LNCaP clone FGC (cell line): Measurements from ENCODE around the gene ATP5F1D.

Source experiments
- DNase-seq: peaks from one replicate; pipeline ENCODE4 v3.0.0-alpha.2; 2011; ENCODE audit warnings: low read depth
- H3K4me3 ChIP-seq: 2 replicates; pipeline ENCODE4 v1.5.1; 2011; ENCODE audit warnings: mild to moderate bottlenecking, low read depth, low read length, control low read depth
- TF ChIP-seq, protein P1 (sequence below): IDR thresholded peaks from 2 replicates; pipeline ENCODE4 v1.5.1; 2012; ENCODE audit warnings: mild to moderate bottlenecking; ENCODE audit not compliant: control insufficient read depth, insufficient read depth; ENCODE audit errors: extremely low read depth

ATP5F1D gene

DNA sequence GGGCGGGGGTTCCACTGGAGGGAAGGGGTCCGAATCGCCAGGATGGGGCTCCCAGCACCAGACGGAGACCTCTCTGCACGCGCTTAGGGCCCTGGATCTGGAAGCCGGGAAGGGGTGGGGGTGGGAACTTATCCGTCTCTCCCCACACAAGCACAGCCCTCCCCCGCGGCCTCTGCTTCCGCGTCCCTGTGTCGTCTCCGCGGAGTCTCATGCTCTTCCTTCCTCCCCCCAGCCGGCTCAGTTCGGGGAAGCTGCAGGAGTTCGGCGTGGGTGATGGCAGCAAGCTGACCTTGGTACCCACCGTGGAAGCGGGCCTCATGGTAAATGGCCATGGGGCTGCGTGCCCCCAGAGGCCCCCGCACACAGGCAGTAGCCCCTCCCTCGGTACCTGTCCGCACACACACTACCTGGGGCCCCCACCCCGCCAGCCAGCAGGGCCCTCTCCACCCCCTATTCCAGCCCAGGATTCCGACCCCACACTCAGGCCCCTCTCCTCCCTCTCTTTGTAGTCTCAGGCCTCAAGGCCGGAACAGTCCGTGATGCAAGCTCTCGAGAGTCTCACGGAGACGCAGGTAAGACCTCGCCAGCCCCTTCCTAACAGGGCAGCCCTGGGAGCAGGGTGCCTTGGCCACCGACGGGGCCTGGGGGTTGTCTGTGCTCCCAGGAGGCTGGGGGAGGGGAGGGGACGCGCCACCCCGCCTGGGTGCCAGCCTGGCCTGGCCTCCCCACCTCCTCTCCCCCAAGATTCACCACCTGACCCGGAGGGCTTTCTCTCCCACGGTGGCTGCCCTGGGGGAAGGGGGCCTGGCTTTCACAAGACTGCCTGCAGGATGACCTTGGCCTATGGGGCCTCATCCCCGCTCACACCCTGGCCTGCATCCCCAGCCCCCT is 10.0 kb downstream of the ATP5F1D start:
- H3K4me3 ChIP-seq = peak overlapping the region; percentile 80
- no peak for DNase-seq
- TF ChIP-seq, protein P1, sequence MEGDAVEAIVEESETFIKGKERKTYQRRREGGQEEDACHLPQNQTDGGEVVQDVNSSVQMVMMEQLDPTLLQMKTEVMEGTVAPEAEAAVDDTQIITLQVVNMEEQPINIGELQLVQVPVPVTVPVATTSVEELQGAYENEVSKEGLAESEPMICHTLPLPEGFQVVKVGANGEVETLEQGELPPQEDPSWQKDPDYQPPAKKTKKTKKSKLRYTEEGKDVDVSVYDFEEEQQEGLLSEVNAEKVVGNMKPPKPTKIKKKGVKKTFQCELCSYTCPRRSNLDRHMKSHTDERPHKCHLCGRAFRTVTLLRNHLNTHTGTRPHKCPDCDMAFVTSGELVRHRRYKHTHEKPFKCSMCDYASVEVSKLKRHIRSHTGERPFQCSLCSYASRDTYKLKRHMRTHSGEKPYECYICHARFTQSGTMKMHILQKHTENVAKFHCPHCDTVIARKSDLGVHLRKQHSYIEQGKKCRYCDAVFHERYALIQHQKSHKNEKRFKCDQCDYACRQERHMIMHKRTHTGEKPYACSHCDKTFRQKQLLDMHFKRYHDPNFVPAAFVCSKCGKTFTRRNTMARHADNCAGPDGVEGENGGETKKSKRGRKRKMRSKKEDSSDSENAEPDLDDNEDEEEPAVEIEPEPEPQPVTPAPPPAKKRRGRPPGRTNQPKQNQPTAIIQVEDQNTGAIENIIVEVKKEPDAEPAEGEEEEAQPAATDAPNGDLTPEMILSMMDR = no peak

- TF ChIP-seq, protein P1 = no peak
- H3K4me3 ChIP-seq = peak overlapping the region; percentile 80
- DNase-seq = no peak
Measured at GRCh38 chr19:1252221-1252820, 10.8 kb downstream of the ATP5F1D start.

DNA sequence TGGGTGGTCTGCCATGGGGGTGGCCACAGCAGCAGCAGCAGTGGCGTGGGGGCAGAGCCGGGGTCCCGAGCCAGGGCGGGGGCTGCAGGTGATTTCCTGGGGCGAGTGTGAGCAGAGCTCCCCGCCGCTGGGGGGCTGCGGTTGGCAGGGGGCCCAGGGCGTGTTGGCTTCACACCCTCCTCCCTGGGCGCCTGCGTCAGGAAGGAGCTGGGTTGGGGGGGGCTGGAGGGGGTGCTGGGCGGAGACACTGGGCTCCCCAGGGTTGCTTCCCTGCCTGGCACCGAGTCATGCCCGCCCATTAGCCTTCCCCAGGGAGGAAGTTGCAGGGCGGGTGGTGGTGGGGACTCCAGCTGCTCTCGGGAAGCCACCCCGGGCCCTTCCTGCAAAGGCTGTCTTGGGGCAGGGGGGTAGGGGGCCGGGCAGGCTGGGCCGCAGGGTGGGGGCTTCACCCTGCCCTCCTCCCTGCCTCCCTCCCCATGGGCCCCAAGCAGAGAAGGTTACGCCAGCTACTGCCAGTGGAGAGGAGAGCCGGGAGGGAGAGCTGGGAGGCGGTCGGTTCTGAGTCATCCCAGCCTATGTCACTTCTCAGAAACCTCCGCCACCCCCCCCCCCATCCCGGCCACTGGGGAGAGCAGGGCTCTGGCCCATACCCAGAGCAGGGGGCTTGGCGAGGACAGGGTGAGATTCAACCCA is 11.4 kb downstream of the ATP5F1D start:
- TF ChIP-seq, protein P1 = no peak
- H3K4me3 ChIP-seq = peak overlapping the region; percentile 80
- DNase-seq = no peak

DNA sequence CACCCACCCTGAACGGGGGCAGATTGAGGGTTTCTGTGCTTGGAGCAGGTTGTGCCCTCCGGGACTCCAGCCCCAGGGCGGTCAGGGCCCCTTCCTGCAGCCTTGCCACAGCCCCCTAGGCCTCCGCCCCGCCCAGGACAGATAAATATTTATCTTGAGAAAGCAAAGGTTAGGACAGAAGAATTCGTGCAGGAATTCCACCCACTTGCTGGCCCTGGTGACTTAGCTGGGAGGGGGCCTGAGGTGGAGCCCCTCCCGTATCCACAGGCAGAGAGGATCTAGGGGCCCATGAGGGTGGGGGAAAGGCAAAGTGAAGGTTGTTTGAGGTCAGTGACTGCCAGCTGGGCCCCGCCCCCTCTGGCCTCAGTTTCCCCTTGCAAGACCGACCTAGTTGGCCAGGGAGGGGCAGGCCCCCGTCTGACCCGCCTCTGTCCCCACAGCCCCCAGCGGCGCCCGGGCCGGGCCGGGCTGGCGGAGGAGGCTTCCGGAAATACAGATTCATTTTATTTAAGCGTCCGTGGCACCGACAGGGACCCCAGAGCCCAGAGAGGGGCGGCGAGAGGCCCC is 12.0 kb downstream of the ATP5F1D start:
- DNase-seq = no peak
- peak overlapping the region; percentile 80 for H3K4me3 ChIP-seq
- TF ChIP-seq, protein P1 = no peak

GRCh38 chr19:1254081-1254527 is 12.6 kb downstream of the ATP5F1D start:
- TF ChIP-seq, protein P1 = no peak
- no peak overlapping the region for H3K4me3 ChIP-seq
- DNase-seq = no peak

DNA sequence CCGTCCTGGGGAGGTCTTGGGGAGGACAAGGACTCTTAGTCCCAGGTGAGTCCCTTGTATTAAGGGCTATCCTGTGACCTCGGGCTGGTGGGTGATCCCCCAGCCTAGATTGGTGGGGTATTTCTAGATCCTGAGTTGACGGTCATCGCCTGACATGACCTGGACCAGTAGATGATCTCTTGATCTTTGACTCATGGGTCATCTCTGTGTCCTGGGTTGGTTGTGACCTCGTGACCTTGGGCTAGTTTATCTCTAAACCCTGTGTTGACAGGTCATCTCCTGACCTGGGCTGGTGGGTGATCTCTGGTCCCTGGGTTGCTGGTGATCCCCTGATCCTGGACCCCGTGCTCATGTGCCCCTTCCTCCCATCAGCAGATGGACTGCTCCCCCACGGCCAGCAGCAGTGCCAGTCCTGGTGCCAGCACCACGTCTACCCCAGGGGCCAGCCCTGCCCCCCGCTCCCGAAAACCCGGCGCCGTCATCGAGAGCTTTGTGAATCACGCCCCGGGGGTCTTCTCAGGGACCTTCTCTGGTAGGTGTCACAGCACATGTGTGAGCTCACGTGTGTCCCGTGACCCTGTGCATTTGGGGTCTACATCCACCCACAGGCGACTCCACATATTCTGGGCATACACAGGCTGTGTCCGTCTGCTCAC is 13.1 kb downstream of the ATP5F1D start:
- DNase-seq = no peak
- H3K4me3 ChIP-seq = no peak overlapping the region
- TF ChIP-seq, protein P1 = no peak
